ENCODE results near the gene FLNC.

DNA sequence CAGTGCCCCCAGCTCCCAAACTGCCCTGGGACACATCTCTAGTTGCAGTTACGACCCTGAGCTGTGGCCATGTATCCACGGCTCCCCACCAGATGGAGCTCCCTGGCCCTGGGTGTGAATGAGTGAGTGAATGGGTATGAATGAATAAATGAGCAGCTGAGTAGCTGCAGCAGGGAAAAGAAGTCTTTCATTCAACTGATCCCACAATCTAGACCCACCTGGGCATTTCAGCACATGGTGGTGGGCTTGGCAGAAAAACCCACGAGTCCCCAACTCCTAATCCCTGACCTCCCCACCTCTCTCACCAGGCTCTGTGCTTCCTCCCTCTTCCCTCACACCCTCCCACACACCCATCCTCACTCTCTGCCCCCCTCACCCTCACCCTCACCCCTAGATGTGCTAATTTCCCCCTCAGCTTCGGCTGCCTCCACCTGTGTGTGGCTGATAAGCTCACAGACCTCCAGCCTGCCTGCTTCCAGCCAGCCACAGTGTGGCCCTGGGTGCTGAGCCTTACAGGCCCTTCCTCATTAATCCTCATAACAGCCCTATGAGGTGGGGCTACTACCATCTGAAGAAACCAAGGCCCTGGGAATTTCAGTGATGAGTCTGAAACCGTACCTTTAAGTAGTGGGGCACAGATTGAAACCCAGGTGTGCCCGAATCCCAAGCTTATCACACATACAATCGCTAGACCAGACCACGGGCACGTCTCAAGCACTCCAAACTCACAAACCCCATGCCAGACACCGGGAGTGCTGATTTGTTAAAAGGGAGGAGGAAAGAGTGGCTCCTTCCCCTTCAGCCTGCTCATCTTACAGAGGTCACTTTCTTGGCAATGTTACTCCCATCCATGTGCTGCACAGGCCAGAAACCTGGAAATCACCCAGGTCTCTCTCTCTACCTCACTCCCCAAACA, 30.2 kb downstream of the FLNC start:
- TF ChIP-seq, protein P1, sequence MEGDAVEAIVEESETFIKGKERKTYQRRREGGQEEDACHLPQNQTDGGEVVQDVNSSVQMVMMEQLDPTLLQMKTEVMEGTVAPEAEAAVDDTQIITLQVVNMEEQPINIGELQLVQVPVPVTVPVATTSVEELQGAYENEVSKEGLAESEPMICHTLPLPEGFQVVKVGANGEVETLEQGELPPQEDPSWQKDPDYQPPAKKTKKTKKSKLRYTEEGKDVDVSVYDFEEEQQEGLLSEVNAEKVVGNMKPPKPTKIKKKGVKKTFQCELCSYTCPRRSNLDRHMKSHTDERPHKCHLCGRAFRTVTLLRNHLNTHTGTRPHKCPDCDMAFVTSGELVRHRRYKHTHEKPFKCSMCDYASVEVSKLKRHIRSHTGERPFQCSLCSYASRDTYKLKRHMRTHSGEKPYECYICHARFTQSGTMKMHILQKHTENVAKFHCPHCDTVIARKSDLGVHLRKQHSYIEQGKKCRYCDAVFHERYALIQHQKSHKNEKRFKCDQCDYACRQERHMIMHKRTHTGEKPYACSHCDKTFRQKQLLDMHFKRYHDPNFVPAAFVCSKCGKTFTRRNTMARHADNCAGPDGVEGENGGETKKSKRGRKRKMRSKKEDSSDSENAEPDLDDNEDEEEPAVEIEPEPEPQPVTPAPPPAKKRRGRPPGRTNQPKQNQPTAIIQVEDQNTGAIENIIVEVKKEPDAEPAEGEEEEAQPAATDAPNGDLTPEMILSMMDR (IDR thresholded peaks at IDR 0.05) = no peak
- no peak for TF ChIP-seq ZFX (IDR thresholded peaks at IDR 0.05; ENCODE audit: borderline replicate concordance)

All from 22Rv1 (cell line).